HCT116 (cell line): ENCODE data around the gene LRRC71. TPM values are rescaled to one million over a fixed set of nuclear protein-coding genes. Genes with fewer than 3 reads are reported as not detected.

Experiments used
- ATAC-seq: fragments of 200-7000 bp; cut with Tn5 transposase; 2 replicates; pipeline ENCODE4 v1.9.1; 2020; ENCODE audit warnings: mild to moderate bottlenecking, moderate library complexity
- BruUV-seq: library from RNA; stranded (reverse); fragments of 400-500 nt; replicated peaks from 2 replicates; lab custom pipeline; 2021; lab: Mats Ljungman, UMichigan
- CTCF ChIA-PET: fragments of 300-600 bp; sonication (Branson Sonifier 250); formaldehyde crosslinking; loops from one replicate; lab custom pipeline; 2021; ENCODE audit warnings: antibody characterized with exemption; lab: Charles Lee
- POLR2A ChIA-PET: fragments of 300-600, 350-600 bp; sonication (Branson Sonifier 250); formaldehyde crosslinking; loops from one replicate; lab custom pipeline; 2021; ENCODE audit warnings: antibody characterized with exemption; lab: Charles Lee
- RAD21 ChIA-PET, 2 experiments: fragments of 300-600 bp; sonication (Branson Sonifier 250); formaldehyde crosslinking; loops; one replicate each; lab custom pipeline; 2023; ENCODE audit warnings: low total read pairs in 2 of 2; ENCODE audit not compliant: uncharacterized antibody in 2 of 2, unreplicated experiment in 2 of 2, low non-redundant PET in 1 of 2; lab: Charles Lee
- DNase-seq: peaks from one replicate; pipeline ENCODE4 v3.0.0-alpha.2; 2010; ENCODE audit warnings: low read depth, low spot score
- H2AFZ ChIP-seq: fragments of 200-600 bp; shearing (Covaris generic), sonication (generic); 2 replicates; pipeline ENCODE4 v1.6.1; 2017; ENCODE audit warnings: low read depth, mixed run types, mixed read lengths, antibody characterized with exemption, low read length; ENCODE audit not compliant: poor library complexity, severe bottlenecking
- H3K27ac ChIP-seq: 2 replicates; pipeline ENCODE4 v1.5.1; 2012; ENCODE audit warnings: low read depth, low read length
- H3K27me3 ChIP-seq: fragments of 200-600 bp; sonication (generic); 2 replicates; pipeline ENCODE4 v1.6.1; 2016; ENCODE audit warnings: mixed run types, low read length, mixed read lengths; ENCODE audit not compliant: insufficient read depth
- H3K36me3 ChIP-seq, 2 experiments: fragments of 200-500 bp in 1 of 2; fragments of 200-600 bp in 1 of 2; sonication (Bioruptor generic) in 1 of 2; sonication (generic) in 1 of 2; 2 replicates each; pipeline versions ENCODE4 v1.5.1 to v1.6.1; 2014 to 2016; ENCODE audit warnings: low read length in 2 of 2, inconsistent platforms in 1 of 2, mixed read lengths in 1 of 2, mixed run types in 1 of 2; ENCODE audit not compliant: insufficient read depth in 2 of 2, control insufficient read depth in 1 of 2
- H3K4me1 ChIP-seq, 2 experiments: fragments of 200-600 bp in 1 of 2; sonication (generic) in 1 of 2; 2 replicates each; pipeline versions ENCODE4 v1.5.1 to v1.6.1; 2012 to 2017; ENCODE audit warnings: low read length in 2 of 2, inconsistent platforms in 1 of 2, mild to moderate bottlenecking in 1 of 2, mixed read lengths in 1 of 2, mixed run types in 1 of 2, moderate library complexity in 1 of 2; ENCODE audit not compliant: insufficient read depth in 2 of 2, control insufficient read depth in 1 of 2
- H3K4me2 ChIP-seq: fragments of 200-600 bp; sonication (generic); 2 replicates; pipeline ENCODE4 v1.6.1; 2017; ENCODE audit warnings: mixed run types, low read length, mixed read lengths
- H3K4me3 ChIP-seq, 2 experiments: fragments of 200-600 bp in 1 of 2; sonication (generic) in 1 of 2; replicated peaks in 1 of 2; 2 replicates each; pipeline ENCODE4 v1.5.1; 2011 to 2016; ENCODE audit warnings: low read length in 2 of 2, control low read depth in 1 of 2, low read depth in 1 of 2, mild to moderate bottlenecking in 1 of 2, mixed read lengths in 1 of 2, mixed run types in 1 of 2
- H3K79me2 ChIP-seq: fragments of 200-600 bp; sonication (generic); 2 replicates; pipeline ENCODE4 v1.6.1; 2017; ENCODE audit warnings: mild to moderate bottlenecking, mixed run types, low read length, moderate library complexity, mixed read lengths; ENCODE audit not compliant: insufficient read depth
- H3K9ac ChIP-seq: fragments of 200-600 bp; sonication (generic); 2 replicates; pipeline ENCODE4 v1.6.1; 2016; ENCODE audit warnings: low read length, mixed read lengths
- H3K9me2 ChIP-seq: fragments of 200-600 bp; sonication (generic), shearing (Covaris generic); 2 replicates; pipeline ENCODE4 v1.6.1; 2017; ENCODE audit warnings: mixed run types, mild to moderate bottlenecking, moderate library complexity; ENCODE audit not compliant: insufficient read depth
- H3K9me3 ChIP-seq, 2 experiments: fragments of 200-500 bp in 1 of 2; fragments of 200-600 bp in 1 of 2; sonication (Bioruptor generic) in 1 of 2; sonication (generic) in 1 of 2; 2 replicates each; pipeline ENCODE4 v1.6.1; 2014 to 2017; ENCODE audit warnings: low read length in 2 of 2, mixed read lengths in 2 of 2, inconsistent platforms in 1 of 2, low read depth in 1 of 2, mild to moderate bottlenecking in 1 of 2, mixed run types in 1 of 2, moderate library complexity in 1 of 2; ENCODE audit not compliant: control insufficient read depth in 1 of 2, insufficient read depth in 1 of 2
- H4K20me1 ChIP-seq: fragments of 200-600 bp; sonication (generic), shearing (Covaris generic); 2 replicates; pipeline ENCODE4 v1.6.1; 2017; ENCODE audit warnings: mixed run types, mild to moderate bottlenecking, moderate library complexity; ENCODE audit not compliant: insufficient read depth
- ATF3 ChIP-seq: IDR thresholded peaks from 2 replicates; pipeline ENCODE4 v1.6.1; 2012
- CBX3 ChIP-seq: IDR thresholded peaks from 2 replicates; pipeline ENCODE4 v1.6.1; 2012; ENCODE audit warnings: low read depth
- CTCF ChIP-seq, 3 experiments: fragments of 200-600 bp in 1 of 3; sonication (generic) in 1 of 3; IDR thresholded peaks in 2 of 3; conservative IDR thresholded peaks in 1 of 3; 2 replicates each; pipeline ENCODE4 v1.5.1; 2012 to 2017; ENCODE audit warnings: low read depth in 2 of 3, low read length in 2 of 3, antibody characterized with exemption in 1 of 3, borderline replicate concordance in 1 of 3, control low read depth in 1 of 3, mild to moderate bottlenecking in 1 of 3, mixed read lengths in 1 of 3, mixed run types in 1 of 3, moderate library complexity in 1 of 3; ENCODE audit not compliant: insufficient read depth in 1 of 3
- EZH2phosphoT487 ChIP-seq: fragments of 200-600 bp; IDR thresholded peaks from 2 replicates; pipeline ENCODE4 v1.6.1; 2018; ENCODE audit warnings: antibody characterized with exemption, borderline replicate concordance
- MAX ChIP-seq: IDR thresholded peaks from 2 replicates; pipeline ENCODE4 v1.6.1; 2012
- REST ChIP-seq: IDR thresholded peaks from 2 replicates; pipeline ENCODE4 v1.6.1; 2012; ENCODE audit warnings: low read depth
- SP1 ChIP-seq: IDR thresholded peaks from 2 replicates; pipeline ENCODE4 v1.6.1; 2012; ENCODE audit warnings: low read depth
- SRF ChIP-seq: IDR thresholded peaks from 2 replicates; pipeline ENCODE4 v1.6.1; 2012; ENCODE audit warnings: low read depth
- ZBTB33 ChIP-seq: IDR thresholded peaks from 2 replicates; pipeline ENCODE4 v1.6.1; 2011; ENCODE audit warnings: mild to moderate bottlenecking, low read length, moderate library complexity; ENCODE audit not compliant: insufficient replicate concordance; ENCODE audit errors: extremely low read depth
- ZFX ChIP-seq: fragments of 450-650 bp; IDR thresholded peaks from 2 replicates; pipeline ENCODE4 v1.6.1; 2017
- intact Hi-C: fragments of 100-400 bp; cut with micrococcal nuclease; formaldehyde crosslinking; loops from 2 replicates; pipeline ENCODE4 v1.10.0; 2022
- total RNA-seq: library from RNA; stranded (reverse); gene quantifications from one replicate; pipeline ENCODE4 v1.2.1, GENCODE V29; 2021; ENCODE audit not compliant: unreplicated experiment

The LRRC71 gene
- total RNA-seq, 1 experiment from 2014 or later = not detected

GRCh38 chr1:156909671-156910070 is 10.8 kb upstream of the LRRC71 start (continued):
- no peak for TF ChIP-seq ZBTB33
- TF ChIP-seq SP1 = no peak
- TF ChIP-seq EZH2phosphoT487 = no peak
- TF ChIP-seq CTCF (IDR thresholded peaks at IDR 0.05 in 2 of 3, conservative IDR thresholded peaks at IDR 0.05 in 1 of 3; ENCODE audit: borderline replicate concordance in 1 of 3, insufficient read depth in 1 of 3, low read depth in 2 of 3, low read length in 2 of 3) = no peak
- no peak for TF ChIP-seq SRF
- TF ChIP-seq ATF3 = no peak
- no peak for TF ChIP-seq MAX
- no peak for TF ChIP-seq ZFX
- TF ChIP-seq, all 23 proteins: peak for 0

- Histone ChIP-seq H3K9me3 (no peaks in the 10 kb centered on the region; a peak in 1 of 4 replicates), H3K9me2 (no peaks in the 10 kb centered on the region), H2AFZ (no peak overlapping the region), H3K79me2 (no peaks in the 10 kb centered on the region), H3K4me2 (no peak overlapping the region), H3K4me3 (no peak overlapping the region), H3K27me3 (no peaks in the 10 kb centered on the region), H3K27ac (no peak overlapping the region), H3K9ac (no peak overlapping the region), H3K4me1 (peaks cover 6 to 27% of the 10 kb centered on the region in 2 experiments; a peak in 3 of 4 replicates), H4K20me1 (no peaks in the 10 kb centered on the region), H3K36me3 (peaks cover 0 to 12% of the 10 kb centered on the region in 2 experiments; a peak in 3 of 4 replicates)
- RAD21 ChIA-PET = no interaction called here
- TF ChIP-seq CBX3 = no peak
- TF ChIP-seq SRF = no peak
- TF ChIP-seq REST = no peak
- TF ChIP-seq ATF3 = no peak
- peak; percentile 30 to 90 (median 84); a peak in 5 of 6 replicates for TF ChIP-seq CTCF (IDR thresholded peaks at IDR 0.05 in 2 of 3, conservative IDR thresholded peaks at IDR 0.05 in 1 of 3; ENCODE audit: borderline replicate concordance in 1 of 3, insufficient read depth in 1 of 3, low read depth in 2 of 3, low read length in 2 of 3)
- POLR2A ChIA-PET = no interaction called here
- DNase-seq = no peak
- CTCF ChIA-PET = interaction anchor here (1.3 to 1.8 kb wide), 4 partner anchors 10 to 21 kb away, joined by 3 to 5 read pairs (median 4); no protein-coding TSS in a partner anchor
- intact Hi-C loops = no loop called here
- BruUV-seq = no TSS peak
- ATAC-seq = 0 out of 2 replicates have a peak, but pooled peaks have one; percentile 23
Measured at GRCh38 chr1:156910309-156910782, 10.1 kb upstream of the LRRC71 start.
